HepG2 (cell line): ENCODE results near the gene PDE3B. TPM values are rescaled to one million over a fixed set of nuclear protein-coding genes. Genes with fewer than 3 reads are reported as not detected.

Experiments
- ATAC-seq: fragments of 200-7000 bp; cut with Tn5 transposase; 3 replicates; pipeline ENCODE4 v1.9.1; 2020; ENCODE audit warnings: mild to moderate bottlenecking, moderate library complexity
- BruUV-seq: library from RNA; stranded (reverse); fragments of 400-500 nt; replicated peaks from 2 replicates; lab custom pipeline; 2021; lab: Mats Ljungman, UMichigan
- CTCF ChIA-PET: fragments of 300-600 bp; formaldehyde crosslinking; extraction: SDS; loops from one replicate; lab custom pipeline; 2021; ENCODE audit warnings: low total read pairs, inconsistent platforms, low intra/inter-chr PET ratio; lab: Yijun Ruan, JAX
- POLR2A ChIA-PET: fragments of 350-600 bp; sonication (Branson Sonifier 250); formaldehyde crosslinking; loops from one replicate; lab custom pipeline; 2020; ENCODE audit warnings: antibody characterized with exemption, inconsistent platforms; lab: Yijun Ruan, JAX
- DNase-seq: peaks from one replicate; pipeline ENCODE4 v3.0.0-alpha.2; 2015; ENCODE audit warnings: low spot score
- FAIRE-seq: peaks from 3 replicates; lab custom pipeline; 2011; peaks lifted over from hg19 to GRCh38; lab: Jason Lieb, UNC
- H2AFZ ChIP-seq: one replicate; pipeline ENCODE4 v1.6.1; 2011; ENCODE audit warnings: low read length, inconsistent platforms
- H3K27ac ChIP-seq: fragments of 300-600 bp; 3 replicates; pipeline ENCODE4 v1.8.0; 2011; ENCODE audit warnings: mixed run types, mild to moderate bottlenecking, mixed read lengths, low read length, inconsistent platforms; ENCODE audit not compliant: insufficient read depth; ENCODE audit errors: extremely low read length
- H3K27me3 ChIP-seq, 2 experiments: fragments of 200-600 bp in 1 of 2; 2 replicates in 1 of 2; 3 replicates in 1 of 2; pipeline versions ENCODE4 v1.6.0 to v1.8.0; 2011; ENCODE audit warnings: low read length in 2 of 2, mild to moderate bottlenecking in 2 of 2, moderate library complexity in 2 of 2, inconsistent platforms in 1 of 2; ENCODE audit not compliant: insufficient read depth in 2 of 2, control insufficient read depth in 1 of 2
- H3K36me3 ChIP-seq, 2 experiments: fragments of 200-600 bp in 1 of 2; replicated peaks in 1 of 2; 2 replicates in 1 of 2; 3 replicates in 1 of 2; pipeline versions ENCODE4 v1.5.1 to v1.8.0; 2011; ENCODE audit warnings: low read length in 2 of 2, inconsistent platforms in 1 of 2; ENCODE audit not compliant: insufficient read depth in 2 of 2, control insufficient read depth in 1 of 2
- H3K4me1 ChIP-seq: 2 replicates; pipeline ENCODE4 v1.5.1; 2012; ENCODE audit warnings: low read length, inconsistent platforms; ENCODE audit not compliant: insufficient read depth
- H3K4me2 ChIP-seq: 2 replicates; pipeline ENCODE4 v1.6.0; 2011; ENCODE audit warnings: low read depth, low read length, inconsistent platforms
- H3K4me3 ChIP-seq, 3 experiments: fragments of 200-600 bp in 1 of 3; sonication (generic), shearing (Covaris generic) in 1 of 3; replicated peaks in 1 of 3; 2 replicates each; pipeline ENCODE4 v1.5.1; 2011 to 2016; ENCODE audit warnings: low read length in 3 of 3, inconsistent platforms in 2 of 3, low read depth in 2 of 3, mild to moderate bottlenecking in 2 of 3, control low read depth in 1 of 3, mixed read lengths in 1 of 3; ENCODE audit not compliant: insufficient read depth in 1 of 3
- H3K79me2 ChIP-seq: one replicate; pipeline ENCODE4 v1.6.1; 2011; ENCODE audit warnings: low read length, inconsistent platforms; ENCODE audit not compliant: insufficient read depth
- H3K9ac ChIP-seq: 2 replicates; pipeline ENCODE4 v1.6.0; 2011; ENCODE audit warnings: mild to moderate bottlenecking, low read depth, low read length, inconsistent platforms; ENCODE audit not compliant: insufficient read depth
- H3K9me3 ChIP-seq: 2 replicates; pipeline ENCODE4 v1.5.1; 2012; ENCODE audit warnings: mild to moderate bottlenecking, low read length
- H4K20me1 ChIP-seq: 2 replicates; pipeline ENCODE4 v1.6.0; 2011; ENCODE audit warnings: inconsistent platforms, mild to moderate bottlenecking, low read length, moderate library complexity; ENCODE audit not compliant: insufficient read depth
- HMG20A ChIP-seq: IDR thresholded peaks from 2 replicates; pipeline ENCODE4 v1.6.1; 2016; ENCODE audit warnings: borderline replicate concordance
- MXD1 ChIP-seq: sonication (generic); formaldehyde crosslinking; IDR thresholded peaks from 2 replicates; pipeline ENCODE4 v1.4.0; 2020; ENCODE audit warnings: mild to moderate bottlenecking, missing genetic modification reagents
- NFKB2 ChIP-seq: sonication (generic); formaldehyde crosslinking; IDR thresholded peaks from 2 replicates; pipeline ENCODE4 v1.4.0; 2020; ENCODE audit warnings: missing genetic modification reagents, borderline replicate concordance
- NFRKB ChIP-seq: fragments of 450-650 bp; IDR thresholded peaks from 2 replicates; pipeline ENCODE4 v1.6.1; 2017
- SRSF4 ChIP-seq: fragments of 200-400 bp; formaldehyde crosslinking; IDR thresholded peaks from one replicate; pipeline ENCODE4 v1.6.1; 2018; ENCODE audit warnings: mild to moderate bottlenecking, low read depth, low read length, moderate library complexity; ENCODE audit not compliant: poor library complexity, severe bottlenecking
- ZNF556 ChIP-seq: sonication (generic); formaldehyde crosslinking; IDR thresholded peaks from 2 replicates; pipeline ENCODE4 v1.4.0; 2020; ENCODE audit warnings: mild to moderate bottlenecking, missing genetic modification reagents, borderline replicate concordance
- ZNF605 ChIP-seq: sonication (generic); formaldehyde crosslinking; IDR thresholded peaks from 2 replicates; pipeline ENCODE4 v1.8.0; 2022; ENCODE audit warnings: mild to moderate bottlenecking, missing genetic modification reagents
- ZNF691 ChIP-seq: sonication (generic); formaldehyde crosslinking; IDR thresholded peaks from 2 replicates; pipeline ENCODE4 v1.4.0; 2020; ENCODE audit warnings: missing genetic modification reagents, low read depth, mild to moderate bottlenecking, borderline replicate concordance
- ZNF724P ChIP-seq: sonication (generic); formaldehyde crosslinking; IDR thresholded peaks from 2 replicates; pipeline ENCODE4 v1.8.0; 2022; ENCODE audit warnings: missing genetic modification reagents, borderline replicate concordance
- ZNF776 ChIP-seq: sonication (generic); formaldehyde crosslinking; IDR thresholded peaks from 2 replicates; pipeline ENCODE4 v1.4.0; 2020; ENCODE audit warnings: mild to moderate bottlenecking, missing genetic modification reagents
- in situ Hi-C: cut with HindIII; loops from 2 replicates; pipeline ENCODE4 v1.10.0; 2017; ENCODE audit warnings: low pct_unique_long_range_greater_than_20kb; ENCODE audit not compliant: extremely low pct_ligation_motif_present
- intact Hi-C: fragments of 100-400 bp; cut with micrococcal nuclease; formaldehyde crosslinking; loops from one replicate; pipeline ENCODE4 v1.10.0; 2022; ENCODE audit not compliant: unreplicated experiment
- polyA plus RNA-seq, 8 experiments: library from polyadenylated mRNA; depleted of rRNA in 3 of 8; stranded (reverse) in 7 of 8; unstranded in 1 of 8; fragments of >200 nt; fragmentation: Illumina TruSeq in 4 of 8; extraction: Trizol in 4 of 8; gene quantifications; 2 replicates each; pipeline versions ENCODE4 v1.2.1 to v1.2.3, GENCODE V29; 2011 to 2016; ENCODE audit warnings: low read depth in 4 of 8, missing spikeins in 1 of 8, mixed read lengths in 1 of 8; ENCODE audit not compliant: insufficient read depth in 1 of 8
- total RNA-seq, 5 experiments: library from RNA; depleted of rRNA; stranded (reverse); fragments of >200 nt; fragmentation: Illumina TruSeq; extraction: Trizol; gene quantifications; 2 replicates each; pipeline ENCODE4 v1.2.3, GENCODE V29; 2016; ENCODE audit warnings: low read depth in 1 of 5

Gene PDE3B
- total and polyA plus RNA-seq, 2 of the 13 experiments (the other 11 are each of a cell fraction or from before 2014, with no cell fraction given), result 14.1 to 26.5 TPM

- FAIRE-seq (no peak), DNase-seq (no peak), ATAC-seq (no peak)
- Histone ChIP-seq H3K4me3 (no peak overlapping the region), H3K36me3 (peaks cover 1 to 18% of the 10 kb centered on the region in 2 experiments; a peak in 4 of 5 replicates), H3K9me3 (no peaks in the 10 kb centered on the region), H3K79me2 (no peaks in the 10 kb centered on the region), H3K4me1 (peaks cover 12% of the 10 kb centered on the region), H3K9ac (no peak overlapping the region), H2AFZ (no peak overlapping the region), H3K27ac (no peak overlapping the region), H3K4me2 (no peak overlapping the region), H4K20me1 (no peaks in the 10 kb centered on the region), H3K27me3 (no peaks in the 10 kb centered on the region)
- no TSS peak for BruUV-seq
- ChIA-PET CTCF (no interaction called here), POLR2A (no interaction called here)
- intact Hi-C loops, result no loop called here
- in situ Hi-C loops, result no loop called here
- TF ChIP-seq ZNF556 (CRISPR knock-in tag) (no peak), HMG20A (CRISPR knock-in tag) (no peak), ZNF776 (CRISPR knock-in tag) (no peak), ZNF605 (CRISPR knock-in tag) (no peak), NFRKB (no peak), NFKB2 (CRISPR knock-in tag) (no peak), ZNF691 (CRISPR knock-in tag) (no peak), ZNF724P (no peak), SRSF4 (no peak), MXD1 (no peak)
Observed at GRCh38 chr11:14819596-14819995, 176.0 kb downstream of the PDE3B start.
